Endodermal cell (in vitro differentiated cells): ENCODE data around the gene MAP1LC3B. TPM values are rescaled to one million over a fixed set of nuclear protein-coding genes. Genes with fewer than 3 reads are reported as not detected.
"Not testable (repeated sequence)": the region's sequence is repeated elsewhere in the genome, so short reads cannot be mapped to it uniquely, and the experiment has no call there.

Experiments used
- DNase-seq: peaks from one replicate; pipeline ENCODE4 v3.0.0-alpha.2; 2017
- H3K27ac ChIP-seq: 2 replicates; pipeline ENCODE4 v1.5.1; 2013; ENCODE audit warnings: mild to moderate bottlenecking, low read depth, low read length, moderate library complexity
- H3K27me3 ChIP-seq: 2 replicates; pipeline ENCODE4 v1.6.1; 2013; ENCODE audit warnings: mild to moderate bottlenecking, low read length, moderate library complexity; ENCODE audit not compliant: insufficient read depth, control insufficient read depth, poor library complexity, severe bottlenecking
- H3K36me3 ChIP-seq: 2 replicates; pipeline ENCODE4 v1.7.0; 2013; ENCODE audit warnings: mild to moderate bottlenecking, low read length, moderate library complexity; ENCODE audit not compliant: control insufficient read depth, insufficient read depth
- H3K4me1 ChIP-seq: one replicate; pipeline ENCODE4 v1.7.0; 2013; ENCODE audit warnings: low read length; ENCODE audit not compliant: control insufficient read depth, insufficient read depth
- H3K4me3 ChIP-seq: 2 replicates; pipeline ENCODE4 v1.5.1; 2013; ENCODE audit warnings: mild to moderate bottlenecking, low read length, moderate library complexity
- H3K9ac ChIP-seq: 2 replicates; pipeline ENCODE4 v1.6.1; 2013; ENCODE audit warnings: mild to moderate bottlenecking, low read length, moderate library complexity; ENCODE audit not compliant: poor library complexity, severe bottlenecking; ENCODE audit errors: extremely low read depth
- H3K9me3 ChIP-seq: 2 replicates; pipeline ENCODE4 v1.6.1; 2013; ENCODE audit warnings: mild to moderate bottlenecking, low read length, moderate library complexity; ENCODE audit not compliant: control insufficient read depth
- H3K27ac Mint-ChIP-seq: 2 replicates; pipeline ENCODE4 v1.8.0; 2020; ENCODE audit warnings: mixed read lengths
- H3K27me3 Mint-ChIP-seq: 2 replicates; pipeline ENCODE4 v1.8.0; 2021; ENCODE audit warnings: mild to moderate bottlenecking, mixed read lengths; ENCODE audit not compliant: insufficient read depth
- H3K36me3 Mint-ChIP-seq: 2 replicates; pipeline ENCODE4 v1.8.0; 2020; ENCODE audit warnings: low read depth, mixed read lengths
- H3K4me1 Mint-ChIP-seq: 2 replicates; pipeline ENCODE4 v1.8.0; 2020; ENCODE audit warnings: mixed read lengths
- H3K4me3 Mint-ChIP-seq: 2 replicates; pipeline ENCODE4 v1.8.0; 2020; ENCODE audit warnings: mild to moderate bottlenecking, moderate library complexity, mixed read lengths
- H3K9me3 Mint-ChIP-seq: 2 replicates; pipeline ENCODE4 v1.8.0; 2020; ENCODE audit warnings: mild to moderate bottlenecking, mixed read lengths
- WGBS, 2 experiments: methylation state at CpG; one replicate each; pipeline versions ENCODE4 v1.1.5 to v1.1.7; 2013; ENCODE audit warnings: missing lambda C conversion rate in 2 of 2, mixed read lengths in 1 of 2; ENCODE audit not compliant: insufficient coverage in 1 of 2, insufficient read length in 1 of 2; 5-methylcytosine and 5-hydroxymethylcytosine counted together
- total RNA-seq, 2 donors: library from RNA; stranded (reverse); fragmentation: NEBNext Ultra II Directional in 1 of 2; extraction: Animal tissue kit (Norgen Biotek cat#: 25700) in 1 of 2; gene quantifications; 2 replicates in 1 of 2; 3 replicates in 1 of 2; pipeline ENCODE4 v1.2.1, GENCODE V29; 2021
- TF ChIP-seq, protein P1 (sequence below): fragments of 200-600 bp; sonication (generic); conservative IDR thresholded peaks from 2 replicates; pipeline ENCODE4 v1.5.0; 2021; ENCODE audit warnings: antibody characterized with exemption, mild to moderate bottlenecking

The MAP1LC3B gene
- total RNA-seq, 2 donors from 2014 or later, result 56.4 to 62.4 TPM

DNA sequence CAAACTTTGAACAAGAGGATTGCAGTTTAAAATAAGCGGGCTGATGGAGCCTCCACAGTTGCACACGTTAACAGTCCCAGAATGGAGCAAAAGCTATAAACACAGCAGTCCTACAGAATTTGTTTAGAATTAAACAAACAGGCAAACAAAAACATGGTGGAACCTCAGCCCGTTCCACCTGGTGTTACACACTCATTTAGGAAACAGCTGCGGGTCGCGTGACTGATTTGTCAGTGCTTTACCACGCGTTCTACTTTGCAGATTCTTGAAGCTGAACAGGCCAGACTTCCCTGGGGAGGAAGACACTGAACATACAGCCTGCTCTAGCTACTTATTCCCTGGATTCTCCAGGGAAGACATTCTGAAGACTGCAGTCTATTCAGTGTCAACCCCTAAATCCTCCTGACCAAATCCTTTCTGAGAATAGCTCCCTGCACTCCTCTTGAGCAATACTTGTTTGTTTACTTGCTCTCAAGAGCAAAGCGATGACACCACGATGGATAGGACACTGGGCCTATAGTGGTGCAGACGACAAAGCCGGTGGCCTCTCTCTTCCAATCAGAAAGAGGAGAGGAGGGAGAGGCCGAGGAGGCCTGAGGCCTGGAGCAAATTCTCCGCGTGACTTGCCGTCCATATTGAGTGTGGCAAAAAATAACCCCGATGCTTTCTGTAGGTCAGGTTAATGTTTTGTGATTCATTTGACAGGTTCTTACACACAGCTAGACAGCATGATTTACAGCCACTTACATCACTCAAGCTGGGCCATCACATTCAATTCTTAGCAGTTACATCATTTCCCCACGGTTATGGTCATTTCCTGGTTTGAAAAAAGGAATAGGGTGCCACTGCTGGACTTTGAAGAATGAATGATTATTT is 4.0 kb upstream of the MAP1LC3B start:
- no peaks in the 10 kb centered on the region for H3K36me3 Mint-ChIP-seq

DNA sequence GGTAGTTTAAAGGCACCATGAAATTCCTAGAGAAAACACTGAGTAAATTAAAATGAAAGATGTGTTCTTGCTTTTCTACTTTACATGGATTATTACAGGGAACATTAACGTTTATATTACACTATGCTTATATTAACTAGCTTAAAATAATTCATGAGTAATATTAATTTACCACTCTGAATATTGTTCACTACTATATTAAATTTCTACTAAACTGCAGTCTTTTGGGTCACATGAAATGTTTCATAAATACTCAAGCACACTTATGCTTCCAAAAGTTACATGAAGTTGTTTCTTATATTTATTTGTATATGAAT is 3.4 kb upstream of the MAP1LC3B start:
- H3K4me3 ChIP-seq, result peak overlapping the region; percentile 62
- peak overlapping the region; percentile 81 for H3K27ac ChIP-seq
- no peaks in the 10 kb centered on the region for H3K4me1 ChIP-seq
- Mint-ChIP-seq H3K27me3 (no peaks in the 10 kb centered on the region), H3K36me3 (no peaks in the 10 kb centered on the region), H3K27ac (peak overlapping the region; percentile 97), H3K4me1 (peaks cover 22% of the 10 kb centered on the region), H3K9me3 (no peaks in the 10 kb centered on the region), H3K4me3 (peak overlapping the region; percentile 40)
- TF ChIP-seq, protein P1, sequence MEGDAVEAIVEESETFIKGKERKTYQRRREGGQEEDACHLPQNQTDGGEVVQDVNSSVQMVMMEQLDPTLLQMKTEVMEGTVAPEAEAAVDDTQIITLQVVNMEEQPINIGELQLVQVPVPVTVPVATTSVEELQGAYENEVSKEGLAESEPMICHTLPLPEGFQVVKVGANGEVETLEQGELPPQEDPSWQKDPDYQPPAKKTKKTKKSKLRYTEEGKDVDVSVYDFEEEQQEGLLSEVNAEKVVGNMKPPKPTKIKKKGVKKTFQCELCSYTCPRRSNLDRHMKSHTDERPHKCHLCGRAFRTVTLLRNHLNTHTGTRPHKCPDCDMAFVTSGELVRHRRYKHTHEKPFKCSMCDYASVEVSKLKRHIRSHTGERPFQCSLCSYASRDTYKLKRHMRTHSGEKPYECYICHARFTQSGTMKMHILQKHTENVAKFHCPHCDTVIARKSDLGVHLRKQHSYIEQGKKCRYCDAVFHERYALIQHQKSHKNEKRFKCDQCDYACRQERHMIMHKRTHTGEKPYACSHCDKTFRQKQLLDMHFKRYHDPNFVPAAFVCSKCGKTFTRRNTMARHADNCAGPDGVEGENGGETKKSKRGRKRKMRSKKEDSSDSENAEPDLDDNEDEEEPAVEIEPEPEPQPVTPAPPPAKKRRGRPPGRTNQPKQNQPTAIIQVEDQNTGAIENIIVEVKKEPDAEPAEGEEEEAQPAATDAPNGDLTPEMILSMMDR, result no peak
- H3K9me3 ChIP-seq, result no peaks in the 10 kb centered on the region
- WGBS, 2 experiments, result no CpG with 5 or more reads among the region's 1 CpG
- no peaks in the 10 kb centered on the region for H3K27me3 ChIP-seq
- DNase-seq, result no peak
- peak overlapping the region; percentile 1 for H3K9ac ChIP-seq
- no peaks in the 10 kb centered on the region for H3K36me3 ChIP-seq

More for the DNA sequence above, 4.0 kb upstream of the MAP1LC3B start:
- Mint-ChIP-seq H3K27me3 (no peaks in the 10 kb centered on the region), H3K9me3 (no peaks in the 10 kb centered on the region), H3K4me3 (peak overlapping the region; percentile 40), H3K27ac (peak overlapping the region; percentile 97), H3K4me1 (peaks cover 16% of the 10 kb centered on the region)
- Histone ChIP-seq H3K9me3 (no peaks in the 10 kb centered on the region), H3K4me1 (no peaks in the 10 kb centered on the region), H3K4me3 (peak overlapping the region; percentile 62), H3K27me3 (no peaks in the 10 kb centered on the region), H3K27ac (peak overlapping the region; percentile 81), H3K36me3 (no peaks in the 10 kb centered on the region), H3K9ac (peak overlapping the region; percentile 42)
- peak; percentile 97 for DNase-seq
- WGBS, 2 experiments, result 35 to 54% methylated on average over 11 to 18 of the region's 18 CpGs
- TF ChIP-seq, protein P1, result no peak

DNA sequence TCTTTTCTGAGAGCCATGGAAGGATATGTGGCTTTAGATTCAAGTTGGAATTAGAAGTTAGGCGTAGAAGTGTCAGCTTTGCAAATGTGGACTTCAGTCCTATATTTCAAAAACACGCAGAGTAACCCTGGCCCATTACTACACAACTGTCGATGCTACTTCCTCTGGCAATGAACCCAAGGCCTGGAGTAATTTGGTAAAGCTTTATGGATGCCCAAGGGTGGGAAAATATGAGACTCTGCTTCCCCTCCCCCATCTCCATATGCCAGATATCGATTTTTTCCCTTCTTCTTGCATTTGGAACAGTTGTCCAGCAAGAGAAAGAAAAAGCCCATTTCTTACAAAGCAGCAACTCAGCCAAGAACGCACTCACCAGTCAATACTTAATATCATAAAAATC is 2.9 kb upstream of the MAP1LC3B start:
- no peak overlapping the region for H3K27ac Mint-ChIP-seq

DNA sequence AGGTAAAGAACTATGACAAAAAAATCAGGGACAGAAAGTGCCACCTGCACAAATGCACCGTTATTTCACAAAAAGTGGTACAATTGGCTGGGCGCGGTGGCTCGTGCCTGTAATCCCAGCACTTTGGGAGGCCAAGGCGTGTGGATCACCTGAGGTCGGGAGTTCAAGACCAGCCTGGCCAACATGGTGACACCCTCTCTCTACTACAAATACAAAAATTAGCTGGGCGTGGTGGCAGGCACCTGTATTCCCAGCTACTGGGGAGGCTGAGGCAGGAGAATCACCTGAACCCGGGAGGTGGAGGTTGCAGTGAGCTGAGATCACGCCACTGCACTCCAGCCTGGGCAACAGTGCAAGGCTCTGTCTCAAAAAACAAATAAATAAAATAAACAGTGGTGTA is 2.2 kb upstream of the MAP1LC3B start:
- peak; percentile 8 for DNase-seq
- H3K9me3 ChIP-seq, H3K4me3 ChIP-seq, H3K27ac ChIP-seq, H3K9ac ChIP-seq, H3K36me3 ChIP-seq, H3K27me3 Mint-ChIP-seq, H3K4me3 Mint-ChIP-seq, H3K4me1 ChIP-seq, H3K27me3 ChIP-seq, H3K9me3 Mint-ChIP-seq, H3K27ac Mint-ChIP-seq, H3K36me3 Mint-ChIP-seq: not testable (repeated sequence)
- peaks cover 25% of the 10 kb centered on the region for H3K4me1 Mint-ChIP-seq
- WGBS, 2 experiments, result 89 to 93% methylated on average over 7 to 9 of the region's 9 CpGs

More for the DNA sequence above, 2.9 kb upstream of the MAP1LC3B start:
- peaks cover 25% of the 10 kb centered on the region for H3K4me1 Mint-ChIP-seq
- Histone ChIP-seq H3K4me1 (no peaks in the 10 kb centered on the region), H3K4me3 (no peak overlapping the region), H3K27ac (no peak overlapping the region), H3K9me3 (no peaks in the 10 kb centered on the region), H3K36me3 (no peaks in the 10 kb centered on the region), H3K9ac (no peak overlapping the region), H3K27me3 (no peaks in the 10 kb centered on the region)
- peak; percentile 27 for DNase-seq
- H3K9me3 Mint-ChIP-seq, result no peaks in the 10 kb centered on the region
- H3K27me3 Mint-ChIP-seq, result no peaks in the 10 kb centered on the region
- TF ChIP-seq, protein P1, result no peak
- H3K36me3 Mint-ChIP-seq, result no peaks in the 10 kb centered on the region
- 83 to 95% methylated on average over 4 to 5 of the region's 5 CpGs for WGBS, 2 experiments
- H3K4me3 Mint-ChIP-seq, result no peak overlapping the region
